ENCODE measurements around the gene AVL9. TPM values are rescaled to one million over a fixed set of nuclear protein-coding genes. Genes with fewer than 3 reads are reported as not detected.
A peak's percentile ranks its signal among the peaks of the same experiment; 100 is the strongest.

AVL9 gene
- total and polyA plus RNA-seq, 2 of the 13 experiments (the other 11 are each of a cell fraction or from before 2014, with no cell fraction given) = 29.9 to 48.0 TPM

DNA sequence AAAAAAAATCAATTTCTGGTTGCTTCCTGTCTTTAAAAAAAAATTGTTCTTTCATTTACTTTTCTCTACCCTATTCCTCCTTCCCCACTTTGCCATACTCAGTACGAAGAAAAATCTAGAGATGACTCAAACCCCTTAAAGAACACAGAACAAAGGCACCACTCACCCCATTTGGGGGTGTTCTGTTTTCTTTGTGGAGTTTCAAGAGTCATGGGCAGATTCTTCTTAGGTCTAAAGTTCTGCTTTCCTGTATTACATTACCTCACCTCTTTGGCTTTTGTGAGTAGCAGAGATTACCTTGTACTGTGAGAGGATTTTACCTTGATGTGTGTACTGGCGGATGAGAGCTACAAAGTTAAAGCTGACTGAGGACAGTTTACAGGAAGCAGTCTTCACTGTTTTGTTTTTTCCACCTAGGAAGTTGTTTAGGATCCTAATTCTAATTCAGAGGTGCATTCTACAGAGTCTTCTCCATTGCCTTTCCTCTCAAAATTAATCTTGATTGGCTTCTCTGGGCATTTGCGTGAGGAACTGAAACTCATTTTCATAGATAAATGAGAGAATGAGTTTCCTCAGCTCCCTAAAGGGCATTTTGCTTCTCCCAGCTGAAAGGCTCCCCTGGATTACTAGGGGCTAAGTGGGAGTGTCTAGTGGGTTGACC, 20.7 kb downstream of the AVL9 start (continued):
- TF ChIP-seq ATF7 (IDR thresholded peaks at IDR 0.05) (peak; percentile 75), ATF7 (CRISPR knock-in tag; IDR thresholded peaks at IDR 0.05) (peak; percentile 56; the same call in 1 of the 2 replicates), SIX1 (CRISPR knock-in tag; IDR thresholded peaks at IDR 0.05; ENCODE audit: borderline replicate concordance) (peak; percentile 60; the same call in 1 of the 2 replicates), ZNF12 (CRISPR knock-in tag; IDR thresholded peaks at IDR 0.05) (no peak), GFI1 (CRISPR knock-in tag; IDR thresholded peaks at IDR 0.05; ENCODE audit: borderline replicate concordance) (peak; percentile 97), ZNF350 (CRISPR knock-in tag; IDR thresholded peaks at IDR 0.05; ENCODE audit: borderline replicate concordance, low read depth) (no peak), NPAS2 (CRISPR knock-in tag; IDR thresholded peaks at IDR 0.05; ENCODE audit: borderline replicate concordance) (no peak), ZNF563 (CRISPR knock-in tag; IDR thresholded peaks at IDR 0.05) (no peak), NCOA2 (CRISPR knock-in tag; IDR thresholded peaks at IDR 0.05) (0 out of 2 replicates have a peak, but pooled peaks have one; percentile 20), NR2C2 (CRISPR knock-in tag; IDR thresholded peaks at IDR 0.05; ENCODE audit: borderline replicate concordance) (no peak), ZNF335 (CRISPR knock-in tag; IDR thresholded peaks at IDR 0.05) (no peak), EED (CRISPR knock-in tag; IDR thresholded peaks at IDR 0.05) (no peak), ZNF614 (CRISPR knock-in tag; IDR thresholded peaks at IDR 0.05; ENCODE audit: borderline replicate concordance) (0 out of 2 replicates have a peak, but pooled peaks have one; percentile 33), CHD4 (IDR thresholded peaks at IDR 0.05; ENCODE audit: borderline replicate concordance, low read length) (no peak), ELF3 (CRISPR knock-in tag; IDR thresholded peaks at IDR 0.05) (0 out of 2 replicates have a peak, but pooled peaks have one; percentile 66), ZNF331 (CRISPR knock-in tag; IDR thresholded peaks at IDR 0.05) (0 out of 2 replicates have a peak, but pooled peaks have one; percentile 16), FOXA1 (IDR thresholded peaks at IDR 0.05) (no peak), FOXA1 (CRISPR knock-in tag; IDR thresholded peaks at IDR 0.05) (no peak)
- TF ChIP-seq, protein P1, sequence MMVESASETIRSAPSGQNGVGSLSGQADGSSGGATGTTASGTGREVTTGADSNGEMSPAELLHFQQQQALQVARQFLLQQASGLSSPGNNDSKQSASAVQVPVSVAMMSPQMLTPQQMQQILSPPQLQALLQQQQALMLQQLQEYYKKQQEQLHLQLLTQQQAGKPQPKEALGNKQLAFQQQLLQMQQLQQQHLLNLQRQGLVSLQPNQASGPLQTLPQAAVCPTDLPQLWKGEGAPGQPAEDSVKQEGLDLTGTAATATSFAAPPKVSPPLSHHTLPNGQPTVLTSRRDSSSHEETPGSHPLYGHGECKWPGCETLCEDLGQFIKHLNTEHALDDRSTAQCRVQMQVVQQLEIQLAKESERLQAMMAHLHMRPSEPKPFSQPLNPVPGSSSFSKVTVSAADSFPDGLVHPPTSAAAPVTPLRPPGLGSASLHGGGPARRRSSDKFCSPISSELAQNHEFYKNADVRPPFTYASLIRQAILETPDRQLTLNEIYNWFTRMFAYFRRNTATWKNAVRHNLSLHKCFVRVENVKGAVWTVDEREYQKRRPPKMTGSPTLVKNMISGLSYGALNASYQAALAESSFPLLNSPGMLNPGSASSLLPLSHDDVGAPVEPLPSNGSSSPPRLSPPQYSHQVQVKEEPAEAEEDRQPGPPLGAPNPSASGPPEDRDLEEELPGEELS (CRISPR knock-in tag; IDR thresholded peaks at IDR 0.05) = no peak
- TF ChIP-seq, protein P2, sequence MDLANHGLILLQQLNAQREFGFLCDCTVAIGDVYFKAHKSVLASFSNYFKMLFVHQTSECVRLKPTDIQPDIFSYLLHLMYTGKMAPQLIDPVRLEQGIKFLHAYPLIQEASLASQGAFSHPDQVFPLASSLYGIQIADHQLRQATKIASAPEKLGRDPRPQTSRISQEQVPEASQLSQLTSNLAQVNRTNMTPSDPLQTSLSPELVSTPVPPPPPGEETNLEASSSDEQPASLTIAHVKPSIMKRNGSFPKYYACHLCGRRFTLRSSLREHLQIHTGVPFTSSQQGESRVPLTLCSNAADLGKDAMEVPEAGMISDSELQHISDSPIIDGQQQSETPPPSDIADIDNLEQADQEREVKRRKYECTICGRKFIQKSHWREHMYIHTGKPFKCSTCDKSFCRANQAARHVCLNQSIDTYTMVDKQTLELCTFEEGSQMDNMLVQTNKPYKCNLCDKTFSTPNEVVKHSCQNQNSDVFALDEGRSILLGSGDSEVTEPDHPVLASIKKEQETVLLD (CRISPR knock-in tag; IDR thresholded peaks at IDR 0.05; ENCODE audit: low read depth) = no peak
- TF ChIP-seq, protein P3, sequence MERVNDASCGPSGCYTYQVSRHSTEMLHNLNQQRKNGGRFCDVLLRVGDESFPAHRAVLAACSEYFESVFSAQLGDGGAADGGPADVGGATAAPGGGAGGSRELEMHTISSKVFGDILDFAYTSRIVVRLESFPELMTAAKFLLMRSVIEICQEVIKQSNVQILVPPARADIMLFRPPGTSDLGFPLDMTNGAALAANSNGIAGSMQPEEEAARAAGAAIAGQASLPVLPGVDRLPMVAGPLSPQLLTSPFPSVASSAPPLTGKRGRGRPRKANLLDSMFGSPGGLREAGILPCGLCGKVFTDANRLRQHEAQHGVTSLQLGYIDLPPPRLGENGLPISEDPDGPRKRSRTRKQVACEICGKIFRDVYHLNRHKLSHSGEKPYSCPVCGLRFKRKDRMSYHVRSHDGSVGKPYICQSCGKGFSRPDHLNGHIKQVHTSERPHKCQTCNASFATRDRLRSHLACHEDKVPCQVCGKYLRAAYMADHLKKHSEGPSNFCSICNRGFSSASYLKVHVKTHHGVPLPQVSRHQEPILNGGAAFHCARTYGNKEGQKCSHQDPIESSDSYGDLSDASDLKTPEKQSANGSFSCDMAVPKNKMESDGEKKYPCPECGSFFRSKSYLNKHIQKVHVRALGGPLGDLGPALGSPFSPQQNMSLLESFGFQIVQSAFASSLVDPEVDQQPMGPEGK (CRISPR knock-in tag; IDR thresholded peaks at IDR 0.05) = 0 out of 2 replicates have a peak, but pooled peaks have one; percentile 10
- TF ChIP-seq, protein P4, sequence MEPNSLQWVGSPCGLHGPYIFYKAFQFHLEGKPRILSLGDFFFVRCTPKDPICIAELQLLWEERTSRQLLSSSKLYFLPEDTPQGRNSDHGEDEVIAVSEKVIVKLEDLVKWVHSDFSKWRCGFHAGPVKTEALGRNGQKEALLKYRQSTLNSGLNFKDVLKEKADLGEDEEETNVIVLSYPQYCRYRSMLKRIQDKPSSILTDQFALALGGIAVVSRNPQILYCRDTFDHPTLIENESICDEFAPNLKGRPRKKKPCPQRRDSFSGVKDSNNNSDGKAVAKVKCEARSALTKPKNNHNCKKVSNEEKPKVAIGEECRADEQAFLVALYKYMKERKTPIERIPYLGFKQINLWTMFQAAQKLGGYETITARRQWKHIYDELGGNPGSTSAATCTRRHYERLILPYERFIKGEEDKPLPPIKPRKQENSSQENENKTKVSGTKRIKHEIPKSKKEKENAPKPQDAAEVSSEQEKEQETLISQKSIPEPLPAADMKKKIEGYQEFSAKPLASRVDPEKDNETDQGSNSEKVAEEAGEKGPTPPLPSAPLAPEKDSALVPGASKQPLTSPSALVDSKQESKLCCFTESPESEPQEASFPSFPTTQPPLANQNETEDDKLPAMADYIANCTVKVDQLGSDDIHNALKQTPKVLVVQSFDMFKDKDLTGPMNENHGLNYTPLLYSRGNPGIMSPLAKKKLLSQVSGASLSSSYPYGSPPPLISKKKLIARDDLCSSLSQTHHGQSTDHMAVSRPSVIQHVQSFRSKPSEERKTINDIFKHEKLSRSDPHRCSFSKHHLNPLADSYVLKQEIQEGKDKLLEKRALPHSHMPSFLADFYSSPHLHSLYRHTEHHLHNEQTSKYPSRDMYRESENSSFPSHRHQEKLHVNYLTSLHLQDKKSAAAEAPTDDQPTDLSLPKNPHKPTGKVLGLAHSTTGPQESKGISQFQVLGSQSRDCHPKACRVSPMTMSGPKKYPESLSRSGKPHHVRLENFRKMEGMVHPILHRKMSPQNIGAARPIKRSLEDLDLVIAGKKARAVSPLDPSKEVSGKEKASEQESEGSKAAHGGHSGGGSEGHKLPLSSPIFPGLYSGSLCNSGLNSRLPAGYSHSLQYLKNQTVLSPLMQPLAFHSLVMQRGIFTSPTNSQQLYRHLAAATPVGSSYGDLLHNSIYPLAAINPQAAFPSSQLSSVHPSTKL (CRISPR knock-in tag; IDR thresholded peaks at IDR 0.05) = peak; percentile 76

Data from HepG2 (cell line).